ENCODE data around the gene MAVS. TPM values are rescaled to one million over a fixed set of nuclear protein-coding genes. Genes with fewer than 3 reads are reported as not detected.

Gene MAVS
- total RNA-seq, 6 experiments from 2014 or later = 38.8 to 44.8 (median 40.6) TPM

DNA sequence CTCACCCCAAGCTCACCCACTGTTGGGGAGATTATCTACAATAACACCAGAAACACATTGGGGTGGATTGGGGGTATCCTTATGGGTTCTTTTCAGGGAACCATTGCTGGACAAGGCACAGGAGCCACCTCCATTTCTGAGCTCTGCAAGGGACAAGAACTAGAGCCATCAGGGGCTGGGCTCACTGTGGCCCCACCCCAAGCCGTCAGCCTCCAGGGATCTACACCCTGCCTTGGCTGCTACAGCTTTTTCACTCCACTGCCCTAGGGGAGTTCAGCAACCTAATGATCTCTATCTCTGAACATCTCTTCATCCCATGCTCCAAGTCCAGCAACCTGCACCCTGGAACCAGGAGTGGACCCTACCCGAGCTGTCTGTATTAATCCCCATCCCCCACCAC is 21.2 kb downstream of the MAVS start:
- peaks cover 28% of the 10 kb centered on the region for H3K36me3 Mint-ChIP-seq (ENCODE audit: low read depth)
- no peak for TF ChIP-seq CTCF (IDR thresholded peaks at IDR 0.05)
- H3K27ac Mint-ChIP-seq = no peak overlapping the region
- no peak overlapping the region for H3K4me3 Mint-ChIP-seq
- no peak for DNase-seq
- H3K27me3 Mint-ChIP-seq (ENCODE audit: insufficient read depth) = peaks cover 3% of the 10 kb centered on the region
- peaks cover 18% of the 10 kb centered on the region for H3K4me1 Mint-ChIP-seq (ENCODE audit: low read depth)
- no peaks in the 10 kb centered on the region for H3K9me3 Mint-ChIP-seq

- Mint-ChIP-seq H3K27me3 (ENCODE audit: insufficient read depth) (peaks cover 3% of the 10 kb centered on the region), H3K27ac (peak overlapping the region; percentile 80; the same call in 1 of the 2 replicates), H3K4me1 (ENCODE audit: low read depth) (peaks cover 28% of the 10 kb centered on the region), H3K9me3 (no peaks in the 10 kb centered on the region), H3K36me3 (ENCODE audit: low read depth) (peaks cover 23% of the 10 kb centered on the region), H3K4me3 (no peak overlapping the region)
- no peak for TF ChIP-seq CTCF (IDR thresholded peaks at IDR 0.05)
- no peak for DNase-seq
Measured at GRCh38 chr20:3869839-3870634, 23.4 kb downstream of the MAVS start.

GRCh38 chr20:3871550-3872265 is 25.1 kb downstream of the MAVS start:
- peaks cover 28% of the 10 kb centered on the region for H3K4me1 Mint-ChIP-seq (ENCODE audit: low read depth)
- peaks cover 23% of the 10 kb centered on the region for H3K36me3 Mint-ChIP-seq (ENCODE audit: low read depth)
- DNase-seq = peak; percentile 77
- H3K27ac Mint-ChIP-seq = peak overlapping the region; percentile 80
- H3K4me3 Mint-ChIP-seq = no peak overlapping the region
- no peaks in the 10 kb centered on the region for H3K9me3 Mint-ChIP-seq
- no peak for TF ChIP-seq CTCF (IDR thresholded peaks at IDR 0.05)
- peaks cover 3% of the 10 kb centered on the region for H3K27me3 Mint-ChIP-seq (ENCODE audit: insufficient read depth)

GRCh38 chr20:3873507-3873906 is 26.9 kb downstream of the MAVS start:
- no peak for DNase-seq
- TF ChIP-seq CTCF (IDR thresholded peaks at IDR 0.05) = no peak
- no peaks in the 10 kb centered on the region for H3K9me3 Mint-ChIP-seq
- peaks cover 34% of the 10 kb centered on the region for H3K4me1 Mint-ChIP-seq (ENCODE audit: low read depth)
- H3K4me3 Mint-ChIP-seq = no peak overlapping the region
- H3K27ac Mint-ChIP-seq = peak overlapping the region; percentile 2; the same call in 1 of the 2 replicates
- H3K36me3 Mint-ChIP-seq (ENCODE audit: low read depth) = peaks cover 28% of the 10 kb centered on the region
- peaks cover 4% of the 10 kb centered on the region for H3K27me3 Mint-ChIP-seq (ENCODE audit: insufficient read depth)

GRCh38 chr20:3874194-3874844 is 27.7 kb downstream of the MAVS start:
- Mint-ChIP-seq H3K4me1 (ENCODE audit: low read depth) (peaks cover 36% of the 10 kb centered on the region), H3K36me3 (ENCODE audit: low read depth) (peaks cover 29% of the 10 kb centered on the region), H3K9me3 (no peaks in the 10 kb centered on the region), H3K4me3 (no peak overlapping the region), H3K27ac (peak overlapping the region; percentile 2; the same call in 1 of the 2 replicates), H3K27me3 (ENCODE audit: insufficient read depth) (peaks cover 5% of the 10 kb centered on the region)
- no peak for TF ChIP-seq CTCF (IDR thresholded peaks at IDR 0.05)
- DNase-seq = no peak
